HG03571 (cell line): ENCODE data around the gene SIGLEC7.

ENCODE experiments used
- ATAC-seq: cut with Tn5 transposase; IDR thresholded peaks from one replicate; pipeline ENCODE4 v1.9.1; 2021; ENCODE audit not compliant: unreplicated experiment

SIGLEC7 gene

DNA sequence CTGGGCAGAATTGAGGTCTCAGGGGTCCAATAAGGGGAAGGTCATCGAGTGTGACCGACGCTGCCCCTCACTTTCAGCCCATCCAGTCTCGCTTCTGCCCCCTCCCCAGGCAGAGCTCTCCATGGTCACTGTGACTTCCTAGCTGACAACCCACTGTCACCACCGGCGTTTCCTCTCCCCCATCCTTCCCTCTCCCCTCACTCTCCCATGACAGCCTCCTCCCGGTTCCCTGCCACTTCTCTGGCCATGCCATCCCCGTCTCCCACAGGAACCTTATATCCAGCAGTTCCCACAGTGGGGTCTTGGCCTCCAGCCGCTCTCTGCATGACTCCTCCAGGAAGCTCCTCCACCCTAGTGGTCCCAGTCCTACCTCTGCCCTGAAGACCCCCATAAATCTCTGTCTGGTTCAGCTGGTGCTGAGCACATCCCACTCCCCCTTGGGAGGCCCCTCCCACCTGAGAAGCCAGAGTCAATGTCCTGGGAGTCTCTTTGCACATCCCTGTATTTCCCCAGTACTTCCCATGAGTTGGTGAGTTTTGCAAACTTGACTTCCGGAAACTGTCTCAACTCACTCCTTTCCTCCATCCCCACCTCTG is 58.1 kb downstream of the SIGLEC7 start:
- ATAC-seq, result no peak

DNA sequence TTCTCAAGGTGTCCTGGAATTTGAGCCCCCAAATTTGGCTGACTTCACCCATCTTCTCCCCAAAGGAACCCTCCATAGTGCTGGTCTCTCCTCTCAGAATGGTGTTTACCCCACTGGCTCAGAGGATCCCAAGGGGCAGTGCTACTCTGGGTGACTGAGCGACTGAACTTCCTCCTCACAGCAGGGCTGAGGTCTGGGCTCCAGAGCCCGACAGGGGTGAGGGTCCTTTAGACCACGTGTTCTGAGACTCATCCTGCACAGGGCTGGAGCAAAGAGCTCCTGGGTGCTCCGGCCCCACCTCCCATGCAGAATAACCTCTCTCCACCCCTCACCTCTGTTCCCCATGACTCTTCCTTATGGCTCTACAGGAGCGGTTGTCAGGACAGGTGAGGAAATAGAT is 59.6 kb downstream of the SIGLEC7 start:
- ATAC-seq, result no peak
